Testis (tissue), 3 donors: ENCODE data around the gene THRAP3. TPM values are rescaled to one million over a fixed set of nuclear protein-coding genes. Genes with fewer than 3 reads are reported as not detected.

Experiments
- DNase-seq: peaks from one replicate; pipeline ENCODE4 v3.0.0-alpha.2; 2019
- H3K27ac ChIP-seq, 2 donors: fragments of 200-600 bp; sonication (generic); one replicate each; pipeline ENCODE4 v1.5.1; 2019
- H3K27me3 ChIP-seq: fragments of 200-600 bp; sonication (generic); one replicate; pipeline ENCODE4 v1.5.1; 2019
- H3K36me3 ChIP-seq: fragments of 200-600 bp; sonication (generic); one replicate; pipeline ENCODE4 v1.5.1; 2017; ENCODE audit warnings: low read depth; ENCODE audit errors: missing control alignments
- H3K4me1 ChIP-seq: fragments of 200-600 bp; sonication (generic); one replicate; pipeline ENCODE4 v1.5.1; 2019
- H3K4me3 ChIP-seq, 2 donors: fragments of 200-600 bp; sonication (generic); one replicate each; pipeline ENCODE4 v1.5.1; 2017 to 2019
- H3K9me3 ChIP-seq: fragments of 200-600 bp; sonication (generic); one replicate; pipeline ENCODE4 v1.5.1; 2017
- POLR2A ChIP-seq: fragments of 450-650 bp; IDR thresholded peaks from one replicate; pipeline ENCODE4 v1.6.1; 2017; ENCODE audit warnings: antibody characterized with exemption, mild to moderate bottlenecking, moderate library complexity
- WGBS, 2 donors: methylation state at CpG; one replicate each; pipeline ENCODE4 v1.1.5; 2018; 5-methylcytosine and 5-hydroxymethylcytosine counted together
- intact Hi-C: fragments of 100-400 bp; cut with DNase I; formaldehyde crosslinking; loops from one replicate; pipeline ENCODE4 v1.15.1; 2023; ENCODE audit warnings: low total_unique reads
- polyA plus RNA-seq: library from polyadenylated mRNA; stranded (reverse); fragments of 350-450 nt; fragmentation: Illumina TruSeq; extraction: RNeasy Lipid Tissue Mini Kit (QIAGEN cat#74804); gene quantifications from one replicate; pipeline ENCODE4 v1.2.3, GENCODE V29; 2014; ENCODE audit warnings: low read depth, low replicate concordance; ENCODE audit not compliant: insufficient read depth
- total RNA-seq, 2 donors: library from RNA; depleted of rRNA; stranded (reverse); fragments of >200 nt; gene quantifications; one replicate each; pipeline ENCODE4 v1.2.3, GENCODE V29; 2016
- TF ChIP-seq, protein P1 (sequence below), 3 experiments: fragments of 450-650 bp in 2 of 3; fragments of 200-600 bp in 1 of 3; sonication (generic) in 1 of 3; IDR thresholded peaks; one replicate each; pipeline ENCODE4 v1.5.1; 2016 to 2019; ENCODE audit warnings: antibody characterized with exemption in 3 of 3, mild to moderate bottlenecking in 2 of 3, moderate library complexity in 1 of 3

THRAP3 gene
- total and polyA plus RNA-seq, 3 donors from 2014 or later, result 72.5 to 112 (median 93.0) TPM

- Histone ChIP-seq H3K27ac (no peak overlapping the region), H3K4me3 (no peak overlapping the region), H3K27me3 (no peaks in the 10 kb centered on the region), H3K4me1 (peaks cover 11% of the 10 kb centered on the region), H3K36me3 (no peaks in the 10 kb centered on the region), H3K9me3 (no peaks in the 10 kb centered on the region)
- 36 to 61% methylated on average over 3 of the region's 3 CpGs for WGBS, 2 donors
- no peak for DNase-seq
- TF ChIP-seq POLR2A, result no peak
- TF ChIP-seq, protein P1, sequence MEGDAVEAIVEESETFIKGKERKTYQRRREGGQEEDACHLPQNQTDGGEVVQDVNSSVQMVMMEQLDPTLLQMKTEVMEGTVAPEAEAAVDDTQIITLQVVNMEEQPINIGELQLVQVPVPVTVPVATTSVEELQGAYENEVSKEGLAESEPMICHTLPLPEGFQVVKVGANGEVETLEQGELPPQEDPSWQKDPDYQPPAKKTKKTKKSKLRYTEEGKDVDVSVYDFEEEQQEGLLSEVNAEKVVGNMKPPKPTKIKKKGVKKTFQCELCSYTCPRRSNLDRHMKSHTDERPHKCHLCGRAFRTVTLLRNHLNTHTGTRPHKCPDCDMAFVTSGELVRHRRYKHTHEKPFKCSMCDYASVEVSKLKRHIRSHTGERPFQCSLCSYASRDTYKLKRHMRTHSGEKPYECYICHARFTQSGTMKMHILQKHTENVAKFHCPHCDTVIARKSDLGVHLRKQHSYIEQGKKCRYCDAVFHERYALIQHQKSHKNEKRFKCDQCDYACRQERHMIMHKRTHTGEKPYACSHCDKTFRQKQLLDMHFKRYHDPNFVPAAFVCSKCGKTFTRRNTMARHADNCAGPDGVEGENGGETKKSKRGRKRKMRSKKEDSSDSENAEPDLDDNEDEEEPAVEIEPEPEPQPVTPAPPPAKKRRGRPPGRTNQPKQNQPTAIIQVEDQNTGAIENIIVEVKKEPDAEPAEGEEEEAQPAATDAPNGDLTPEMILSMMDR (IDR thresholded peaks at IDR 0.05), result no peak
- intact Hi-C loops, result no loop called here
Measured at GRCh38 chr1:36236302-36236701, 12.1 kb downstream of the THRAP3 start.

DNA sequence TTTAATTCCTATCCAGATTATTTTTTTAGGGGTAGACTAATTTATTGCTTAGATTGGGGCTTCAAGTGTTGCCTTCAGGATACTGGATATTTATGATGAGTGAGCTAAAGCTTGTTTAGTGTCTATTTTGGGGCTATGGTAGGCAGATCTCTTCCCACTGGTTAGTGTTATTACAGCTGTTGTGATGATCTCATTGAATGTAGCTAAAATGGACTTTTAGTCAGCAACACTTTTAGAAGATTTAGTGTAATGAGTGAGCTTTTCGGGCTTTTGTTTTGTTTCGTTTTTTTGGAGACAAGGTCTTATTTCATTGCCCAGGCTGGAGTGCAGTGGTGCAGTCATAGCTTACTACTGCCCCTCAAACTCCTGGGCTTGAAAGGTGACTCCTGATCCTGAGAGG lies 14.2 kb downstream of the THRAP3 start:
- H3K36me3 ChIP-seq, result no peaks in the 10 kb centered on the region
- no peak overlapping the region for H3K27ac ChIP-seq
- WGBS, 2 donors, result 42 to 47% methylated on average over 2 of the region's 2 CpGs
- intact Hi-C loops, result no loop called here
- peaks cover 9% of the 10 kb centered on the region for H3K4me1 ChIP-seq
- DNase-seq, result no peak
- H3K4me3 ChIP-seq, result no peak overlapping the region
- H3K9me3 ChIP-seq, result no peaks in the 10 kb centered on the region
- H3K27me3 ChIP-seq, result no peaks in the 10 kb centered on the region
- TF ChIP-seq, protein P1 (IDR thresholded peaks at IDR 0.05), result no peak
- TF ChIP-seq POLR2A, result no peak

DNA sequence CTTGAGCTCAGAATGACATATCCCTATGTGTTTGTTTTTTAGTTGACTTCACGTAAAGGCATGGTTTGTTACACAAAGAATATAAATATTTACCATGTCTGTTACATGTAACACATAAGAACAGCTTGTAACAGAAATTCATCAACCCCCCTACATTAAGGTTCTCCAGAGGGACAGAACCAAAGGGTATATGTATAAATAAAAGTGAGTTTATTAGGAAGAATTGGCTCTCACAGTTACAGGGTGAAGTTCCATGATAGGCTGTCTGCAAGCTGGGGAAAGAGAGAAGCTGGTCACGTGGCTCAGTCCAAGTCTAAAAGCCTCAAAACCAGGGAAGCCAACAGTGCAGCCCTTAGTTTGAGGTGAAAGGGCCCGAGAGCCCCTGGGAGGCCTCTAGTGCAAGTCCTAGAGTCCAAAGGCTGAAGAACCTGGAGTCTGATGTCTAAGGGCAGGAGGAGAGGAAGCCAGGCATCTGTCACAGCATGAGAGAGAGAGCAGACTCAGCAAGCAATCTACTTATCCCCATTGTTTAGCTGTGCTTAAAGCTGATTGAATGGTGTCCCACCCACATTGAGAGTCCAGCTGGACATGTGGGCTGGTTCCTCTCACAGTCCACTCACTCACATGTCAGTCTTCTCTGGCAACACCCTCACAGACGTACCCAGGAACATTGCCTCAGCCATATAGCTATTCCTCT lies 15.8 kb downstream of the THRAP3 start:
- no peaks in the 10 kb centered on the region for H3K27me3 ChIP-seq
- TF ChIP-seq, protein P1 (IDR thresholded peaks at IDR 0.05), result no peak
- no peak for TF ChIP-seq POLR2A
- DNase-seq, result no peak
- peaks cover 9% of the 10 kb centered on the region for H3K4me1 ChIP-seq
- intact Hi-C loops, result no loop called here
- H3K36me3 ChIP-seq, result no peaks in the 10 kb centered on the region
- H3K9me3 ChIP-seq, result no peaks in the 10 kb centered on the region
- H3K27ac ChIP-seq, result no peak overlapping the region
- no peak overlapping the region for H3K4me3 ChIP-seq
- 44 to 45% methylated on average over 4 of the region's 4 CpGs for WGBS, 2 donors

DNA sequence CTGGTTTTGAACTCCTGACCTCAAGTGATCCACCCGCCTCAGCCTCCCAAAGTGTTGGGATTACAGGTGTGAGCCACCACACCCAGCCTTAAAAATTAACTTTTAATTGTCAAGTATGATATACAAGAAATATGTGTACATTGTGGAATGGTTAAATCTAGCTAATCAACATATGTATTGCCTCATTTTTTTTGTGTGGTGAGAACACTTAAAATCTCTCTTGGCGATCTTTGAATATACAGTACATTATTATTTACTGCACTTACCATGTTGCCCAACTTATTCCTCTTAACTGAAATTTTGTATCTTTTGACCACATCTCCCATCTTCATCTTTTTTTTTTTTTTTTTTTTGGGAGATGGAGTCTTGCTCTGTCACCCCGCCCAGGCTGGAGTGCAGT lies 23.3 kb downstream of the THRAP3 start:
- H3K27me3 ChIP-seq, result no peaks in the 10 kb centered on the region
- H3K9me3 ChIP-seq, result no peaks in the 10 kb centered on the region
- no peak overlapping the region for H3K4me3 ChIP-seq
- no peak for DNase-seq
- intact Hi-C loops, result no loop called here
- peaks cover 11% of the 10 kb centered on the region for H3K4me1 ChIP-seq
- H3K27ac ChIP-seq, result no peak overlapping the region
- H3K36me3 ChIP-seq, result no peaks in the 10 kb centered on the region
- 91 to 96% methylated on average over 3 of the region's 3 CpGs for WGBS, 2 donors
- no peak for TF ChIP-seq POLR2A
- TF ChIP-seq, protein P1 (IDR thresholded peaks at IDR 0.05), result no peak
